Stimulated activated CD4-positive, alpha-beta T cell treated with anti-CD3 and anti-CD28 coated beads, Interleukin-4, amount 100 ng/mL, for 1 hour (primary cell): ENCODE data around the gene EPHA2.
"Not testable (repeated sequence)": the region's sequence is repeated elsewhere in the genome, so short reads cannot be mapped to it uniquely, and the experiment has no call there.

Source experiments
- DNase-seq: peaks from one replicate; pipeline ENCODE4 v3.0.0-alpha.2; 2020

The EPHA2 gene

GRCh38 chr1:16167331-16168143, 11.7 kb upstream of the EPHA2 start:
- DNase-seq: peak; percentile 70

GRCh38 chr1:16166117-16166516, 10.2 kb upstream of the EPHA2 start:
- no peak for DNase-seq

- DNase-seq: no peak
These were observed 9.7 kb upstream of the EPHA2 start for GRCh38 chr1:16165548-16165947.

- no peak for DNase-seq
These were observed 9.2 kb upstream of the EPHA2 start for GRCh38 chr1:16165073-16165364.

GRCh38 chr1:16164213-16165072, 8.6 kb upstream of the EPHA2 start:
- DNase-seq: no peak

GRCh38 chr1:16163608-16164212, 7.8 kb upstream of the EPHA2 start:
- DNase-seq: not testable (repeated sequence)

- DNase-seq: peak; percentile 54
These were observed 6.4 kb upstream of the EPHA2 start for GRCh38 chr1:16162163-16162822.

- DNase-seq: no peak
These were observed 5.8 kb upstream of the EPHA2 start for GRCh38 chr1:16161717-16162116.

- no peak for DNase-seq
These were observed 3.3 kb upstream of the EPHA2 start for GRCh38 chr1:16158993-16159831.

GRCh38 chr1:16158025-16158424, 2.2 kb upstream of the EPHA2 start:
- no peak for DNase-seq

- DNase-seq: no peak
These were observed 1.1 kb upstream of the EPHA2 start for GRCh38 chr1:16156848-16157495.

GRCh38 chr1:16153999-16154673, 1.7 kb downstream of the EPHA2 start:
- DNase-seq: no peak

- DNase-seq: no peak
These were observed 2.5 kb downstream of the EPHA2 start for GRCh38 chr1:16153096-16153998.

- DNase-seq: no peak
These were observed 3.3 kb downstream of the EPHA2 start for GRCh38 chr1:16152481-16153087.

- no peak for DNase-seq
These were observed 3.9 kb downstream of the EPHA2 start for GRCh38 chr1:16151995-16152384.

- DNase-seq: no peak
These were observed 4.5 kb downstream of the EPHA2 start for GRCh38 chr1:16151196-16151994.

- DNase-seq: no peak
These were observed 5.4 kb downstream of the EPHA2 start for GRCh38 chr1:16150508-16150907.

- no peak for DNase-seq
These were observed 6.0 kb downstream of the EPHA2 start for GRCh38 chr1:16149702-16150488.
